ENCODE data around the gene MYO5C.

MYO5C gene

GRCh38 chr15:52308446-52309153 is 13.0 kb upstream of the MYO5C start:
- DNase-seq: no peak
- Histone ChIP-seq H3K4me2 (ENCODE audit: low read length, poor library complexity, severe bottlenecking) (no peak overlapping the region), H2AFZ (ENCODE audit: low read depth, low read length) (no peak overlapping the region), H3K18ac (ENCODE audit: low read depth in 1 of 2, low read length in 2 of 2) (no peak overlapping the region), H2BK12ac (ENCODE audit: low read length in 2 of 2) (no peak overlapping the region), H2BK15ac (ENCODE audit: low read depth, poor library complexity, severe bottlenecking) (no peak overlapping the region), H3K27ac (ENCODE audit: low read length, poor library complexity, severe bottlenecking) (no peak overlapping the region), H3K9me3 (ENCODE audit: control insufficient read depth, low read length) (no peaks in the 10 kb centered on the region), H3K27me3 (ENCODE audit: control insufficient read depth in 1 of 2, insufficient read depth in 1 of 2, low read length in 2 of 2) (no peaks in the 10 kb centered on the region), H4K91ac (ENCODE audit: low read length) (no peak overlapping the region), H3K79me1 (replicated peaks; ENCODE audit: low read length, poor library complexity, severe bottlenecking) (peaks cover 1% of the 10 kb centered on the region), H3K36me3 (ENCODE audit: control insufficient read depth in 1 of 2, insufficient read depth in 2 of 2, low read depth in 1 of 2, low read length in 2 of 2) (peaks cover 12 to 32% of the 10 kb centered on the region in 2 experiments), H2AK5ac (ENCODE audit: low read length, severe bottlenecking) (no peak overlapping the region), H3K4me3 (ENCODE audit: insufficient read depth in 1 of 2, low read depth in 1 of 2, low read length in 2 of 2) (no peak overlapping the region), H3K14ac (ENCODE audit: low read length in 2 of 2) (peak overlapping the region in 1 of 2 experiments; percentile 71), H3K9ac (ENCODE audit: low read length) (no peak overlapping the region), H3K4me1 (ENCODE audit: control insufficient read depth, insufficient read depth, low read depth, low read length) (peaks cover 2% of the 10 kb centered on the region), H2BK120ac (ENCODE audit: low read depth, low read length) (no peak overlapping the region), H3K4ac (ENCODE audit: low read depth in 1 of 2, low read length in 2 of 2) (no peak overlapping the region), H3K23ac (ENCODE audit: low read length in 2 of 2) (no peak overlapping the region), H2BK5ac (ENCODE audit: low read depth, low read length, poor library complexity, severe bottlenecking) (no peak overlapping the region), H4K8ac (ENCODE audit: low read length) (no peak overlapping the region)
- WGBS: 91% methylated on average over 8 of the region's 8 CpGs

GRCh38 chr15:52307847-52308246 is 12.2 kb upstream of the MYO5C start:
- Histone ChIP-seq H2BK5ac (ENCODE audit: low read depth, low read length, poor library complexity, severe bottlenecking) (no peak overlapping the region), H3K14ac (ENCODE audit: low read length in 2 of 2) (no peak overlapping the region), H4K8ac (ENCODE audit: low read length) (no peak overlapping the region), H2BK12ac (ENCODE audit: low read length in 2 of 2) (no peak overlapping the region), H3K4me2 (ENCODE audit: low read length, poor library complexity, severe bottlenecking) (no peak overlapping the region), H4K91ac (ENCODE audit: low read length) (no peak overlapping the region), H3K23ac (ENCODE audit: low read length in 2 of 2) (no peak overlapping the region), H3K27ac (ENCODE audit: low read length, poor library complexity, severe bottlenecking) (no peak overlapping the region), H3K36me3 (ENCODE audit: control insufficient read depth in 1 of 2, insufficient read depth in 2 of 2, low read depth in 1 of 2, low read length in 2 of 2) (peaks cover 12 to 24% of the 10 kb centered on the region in 2 experiments), H2AFZ (ENCODE audit: low read depth, low read length) (no peak overlapping the region), H2BK120ac (ENCODE audit: low read depth, low read length) (no peak overlapping the region), H2AK5ac (ENCODE audit: low read length, severe bottlenecking) (no peak overlapping the region), H3K27me3 (ENCODE audit: control insufficient read depth in 1 of 2, insufficient read depth in 1 of 2, low read length in 2 of 2) (no peaks in the 10 kb centered on the region), H3K4me1 (ENCODE audit: control insufficient read depth, insufficient read depth, low read depth, low read length) (peaks cover 2% of the 10 kb centered on the region), H3K9me3 (ENCODE audit: control insufficient read depth, low read length) (no peaks in the 10 kb centered on the region), H3K4me3 (ENCODE audit: insufficient read depth in 1 of 2, low read depth in 1 of 2, low read length in 2 of 2) (no peak overlapping the region), H3K4ac (ENCODE audit: low read depth in 1 of 2, low read length in 2 of 2) (no peak overlapping the region), H3K79me1 (replicated peaks; ENCODE audit: low read length, poor library complexity, severe bottlenecking) (peaks cover 1% of the 10 kb centered on the region), H2BK15ac (ENCODE audit: low read depth, poor library complexity, severe bottlenecking) (no peak overlapping the region), H3K9ac (ENCODE audit: low read length) (no peak overlapping the region), H3K18ac (ENCODE audit: low read depth in 1 of 2, low read length in 2 of 2) (no peak overlapping the region)
- WGBS: 90% methylated on average over 1 of the region's 4 CpGs
- no peak for DNase-seq

GRCh38 chr15:52306270-52306669 is 10.7 kb upstream of the MYO5C start:
- H4K91ac ChIP-seq (ENCODE audit: low read length): no peak overlapping the region
- H3K9ac ChIP-seq (ENCODE audit: low read length): no peak overlapping the region
- H3K27me3 ChIP-seq (ENCODE audit: control insufficient read depth in 1 of 2, insufficient read depth in 1 of 2, low read length in 2 of 2): no peaks in the 10 kb centered on the region
- no peak overlapping the region for H3K4ac ChIP-seq (ENCODE audit: low read depth in 1 of 2, low read length in 2 of 2)
- H3K79me1 ChIP-seq (replicated peaks; ENCODE audit: low read length, poor library complexity, severe bottlenecking): peaks cover 1% of the 10 kb centered on the region
- no peaks in the 10 kb centered on the region for H3K9me3 ChIP-seq (ENCODE audit: control insufficient read depth, low read length)
- H2BK5ac ChIP-seq (ENCODE audit: low read depth, low read length, poor library complexity, severe bottlenecking): no peak overlapping the region
- no peak overlapping the region for H2BK12ac ChIP-seq (ENCODE audit: low read length in 2 of 2)
- no CpG with 5 or more reads among the region's 1 CpG for WGBS
- H3K14ac ChIP-seq (ENCODE audit: low read length in 2 of 2): no peak overlapping the region
- no peak overlapping the region for H2AFZ ChIP-seq (ENCODE audit: low read depth, low read length)
- H3K18ac ChIP-seq (ENCODE audit: low read depth in 1 of 2, low read length in 2 of 2): no peak overlapping the region
- no peak overlapping the region for H2BK15ac ChIP-seq (ENCODE audit: low read depth, poor library complexity, severe bottlenecking)
- peaks cover 2% of the 10 kb centered on the region for H3K4me1 ChIP-seq (ENCODE audit: control insufficient read depth, insufficient read depth, low read depth, low read length)
- H3K23ac ChIP-seq (ENCODE audit: low read length in 2 of 2): no peak overlapping the region
- H4K8ac ChIP-seq (ENCODE audit: low read length): no peak overlapping the region
- no peak overlapping the region for H2BK120ac ChIP-seq (ENCODE audit: low read depth, low read length)
- peaks cover 9 to 12% of the 10 kb centered on the region in 2 experiments for H3K36me3 ChIP-seq (ENCODE audit: control insufficient read depth in 1 of 2, insufficient read depth in 2 of 2, low read depth in 1 of 2, low read length in 2 of 2)
- H3K4me2 ChIP-seq (ENCODE audit: low read length, poor library complexity, severe bottlenecking): no peak overlapping the region
- no peak overlapping the region for H3K27ac ChIP-seq (ENCODE audit: low read length, poor library complexity, severe bottlenecking)
- no peak overlapping the region for H2AK5ac ChIP-seq (ENCODE audit: low read length, severe bottlenecking)
- H3K4me3 ChIP-seq (ENCODE audit: insufficient read depth in 1 of 2, low read depth in 1 of 2, low read length in 2 of 2): no peak overlapping the region
- DNase-seq: peak; percentile 29

- Histone ChIP-seq H3K18ac (ENCODE audit: low read depth in 1 of 2, low read length in 2 of 2) (no peak overlapping the region), H3K14ac (ENCODE audit: low read length in 2 of 2) (no peak overlapping the region), H2BK12ac (ENCODE audit: low read length in 2 of 2) (no peak overlapping the region), H2BK120ac (ENCODE audit: low read depth, low read length) (no peak overlapping the region), H2BK5ac (ENCODE audit: low read depth, low read length, poor library complexity, severe bottlenecking) (no peak overlapping the region), H3K9ac (ENCODE audit: low read length) (no peak overlapping the region), H3K27me3 (ENCODE audit: control insufficient read depth in 1 of 2, insufficient read depth in 1 of 2, low read length in 2 of 2) (no peaks in the 10 kb centered on the region), H3K79me1 (replicated peaks; ENCODE audit: low read length, poor library complexity, severe bottlenecking) (no peaks in the 10 kb centered on the region), H4K91ac (ENCODE audit: low read length) (no peak overlapping the region), H2AK5ac (ENCODE audit: low read length, severe bottlenecking) (no peak overlapping the region), H3K4me3 (ENCODE audit: insufficient read depth in 1 of 2, low read depth in 1 of 2, low read length in 2 of 2) (no peak overlapping the region), H3K9me3 (ENCODE audit: control insufficient read depth, low read length) (no peaks in the 10 kb centered on the region), H2BK15ac (ENCODE audit: low read depth, poor library complexity, severe bottlenecking) (no peak overlapping the region), H3K27ac (ENCODE audit: low read length, poor library complexity, severe bottlenecking) (no peak overlapping the region), H3K4me1 (ENCODE audit: control insufficient read depth, insufficient read depth, low read depth, low read length) (no peaks in the 10 kb centered on the region), H3K23ac (ENCODE audit: low read length in 2 of 2) (no peak overlapping the region), H4K8ac (ENCODE audit: low read length) (no peak overlapping the region), H3K4ac (ENCODE audit: low read depth in 1 of 2, low read length in 2 of 2) (no peak overlapping the region), H3K36me3 (ENCODE audit: control insufficient read depth in 1 of 2, insufficient read depth in 2 of 2, low read depth in 1 of 2, low read length in 2 of 2) (no peaks in the 10 kb centered on the region), H2AFZ (ENCODE audit: low read depth, low read length) (no peak overlapping the region), H3K4me2 (ENCODE audit: low read length, poor library complexity, severe bottlenecking) (no peak overlapping the region)
- no peak for DNase-seq
- WGBS: 51% methylated on average over 2 of the region's 3 CpGs
These were observed 7.6 kb upstream of the MYO5C start for GRCh38 chr15:52303093-52303772.

Data from mesenchymal stem cell (in vitro differentiated cells and primary cell).